Nephron progenitor cell (in vitro differentiated cells): ENCODE results near the gene RASIP1.
A peak's percentile ranks its signal among the peaks of the same experiment; 100 is the strongest.

Experiments used
- DNase-seq: peaks from one replicate; pipeline ENCODE4 v3.0.0; 2021
- H3K27ac Mint-ChIP-seq: 2 replicates; pipeline ENCODE4 v1.8.0; 2021; ENCODE audit warnings: mild to moderate bottlenecking, moderate library complexity, mixed read lengths
- H3K27me3 Mint-ChIP-seq: 2 replicates; pipeline ENCODE4 v1.8.0; 2021; ENCODE audit warnings: mild to moderate bottlenecking, low read depth, mixed read lengths; ENCODE audit not compliant: poor library complexity
- H3K36me3 Mint-ChIP-seq: 2 replicates; pipeline ENCODE4 v1.8.0; 2021; ENCODE audit warnings: low read depth, mixed read lengths
- H3K4me1 Mint-ChIP-seq: 2 replicates; pipeline ENCODE4 v1.8.0; 2021; ENCODE audit warnings: mixed read lengths
- H3K4me3 Mint-ChIP-seq: 2 replicates; pipeline ENCODE4 v1.8.0; 2021; ENCODE audit warnings: mild to moderate bottlenecking, moderate library complexity, mixed read lengths
- H3K9me3 Mint-ChIP-seq: 2 replicates; pipeline ENCODE4 v1.8.0; 2021; ENCODE audit warnings: mild to moderate bottlenecking, moderate library complexity, mixed read lengths
- CTCF ChIP-seq: fragments of 200-600 bp; sonication (generic); IDR thresholded peaks from 2 replicates; pipeline ENCODE4 v1.5.0; 2021; ENCODE audit warnings: antibody characterized with exemption

Gene RASIP1

DNA sequence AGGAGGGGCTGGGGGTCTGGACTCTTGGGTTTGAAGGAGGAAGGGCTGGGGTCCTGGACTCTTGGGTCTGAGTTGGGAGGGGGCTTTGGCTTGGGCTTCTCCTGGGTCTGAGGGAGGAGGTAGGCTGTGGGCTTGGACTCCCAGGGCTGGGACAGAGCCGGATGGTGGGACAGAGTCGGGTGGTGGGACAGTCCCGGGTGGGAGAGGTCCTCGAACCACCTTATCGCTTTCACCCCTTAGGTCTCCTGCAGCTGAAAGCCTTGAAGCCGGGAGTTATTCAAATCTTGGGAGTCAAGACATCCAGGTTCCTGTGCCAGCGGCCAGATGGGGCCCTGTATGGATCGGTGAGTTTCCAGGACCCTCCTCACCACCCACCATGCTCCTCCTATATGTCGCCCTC lies 16.3 kb upstream of the RASIP1 start:
- Mint-ChIP-seq H3K27me3 (peaks cover 41% of the 10 kb centered on the region), H3K9me3 (no peaks in the 10 kb centered on the region), H3K27ac (no peak overlapping the region), H3K36me3 (no peaks in the 10 kb centered on the region), H3K4me1 (peaks cover 26% of the 10 kb centered on the region), H3K4me3 (no peak overlapping the region)
- DNase-seq = no peak
- no peak for TF ChIP-seq CTCF

GRCh38 chr19:48756212-48756611 lies 15.8 kb upstream of the RASIP1 start:
- H3K9me3 Mint-ChIP-seq = no peaks in the 10 kb centered on the region
- H3K36me3 Mint-ChIP-seq = no peaks in the 10 kb centered on the region
- TF ChIP-seq CTCF = no peak
- no peak overlapping the region for H3K4me3 Mint-ChIP-seq
- no peak for DNase-seq
- peaks cover 28% of the 10 kb centered on the region for H3K4me1 Mint-ChIP-seq
- H3K27me3 Mint-ChIP-seq = peaks cover 41% of the 10 kb centered on the region
- no peak overlapping the region for H3K27ac Mint-ChIP-seq

GRCh38 chr19:48755787-48756186 lies 15.4 kb upstream of the RASIP1 start:
- Mint-ChIP-seq H3K36me3 (no peaks in the 10 kb centered on the region), H3K27ac (no peak overlapping the region), H3K9me3 (no peaks in the 10 kb centered on the region), H3K4me1 (peaks cover 31% of the 10 kb centered on the region), H3K4me3 (no peak overlapping the region), H3K27me3 (peaks cover 40% of the 10 kb centered on the region)
- no peak for TF ChIP-seq CTCF
- no peak for DNase-seq

DNA sequence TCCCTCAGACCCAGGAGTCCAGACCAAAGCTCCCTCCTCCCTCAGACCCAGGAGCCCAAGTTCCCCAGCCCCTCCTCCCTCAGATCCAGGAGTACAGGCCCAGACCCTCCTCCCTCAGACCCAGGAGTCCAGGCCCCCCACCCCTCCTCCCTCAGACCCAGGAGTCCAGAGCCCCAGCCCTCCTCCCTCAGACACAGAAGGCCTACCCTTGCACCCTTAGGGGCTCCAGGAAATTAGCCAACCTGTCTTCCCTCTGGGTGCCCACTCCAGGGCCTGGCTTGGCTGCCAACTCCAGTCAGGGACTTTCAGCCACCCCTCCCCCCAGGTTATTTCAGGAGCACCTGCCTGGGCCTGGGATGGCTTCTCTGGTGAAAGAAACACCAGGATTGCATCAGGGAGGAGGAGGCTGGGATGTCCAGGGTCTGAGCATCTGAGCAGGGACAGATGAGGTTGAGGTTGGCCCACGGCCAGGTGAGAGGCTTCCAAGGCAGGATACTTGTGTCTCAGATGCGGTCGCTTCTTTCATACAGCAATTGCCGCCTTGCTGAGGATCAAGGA lies 14.8 kb upstream of the RASIP1 start, which contains the start of gene FGF21:
Gene FGF21 (plus strand): TSS at position 441 of the 558 bp plus-strand sequence. CDS start 713 bp downstream, outside the sequence.
- Mint-ChIP-seq H3K27me3 (peaks cover 43% of the 10 kb centered on the region), H3K4me3 (peak within 1 kb of the TSS; percentile 85), H3K27ac (no peak within 1 kb of the TSS), H3K9me3 (no peaks in the 10 kb centered on the region), H3K4me1 (peaks cover 31% of the 10 kb centered on the region), H3K36me3 (no peaks in the 10 kb centered on the region)
- TF ChIP-seq CTCF = no peak
- DNase-seq = no peak

DNA sequence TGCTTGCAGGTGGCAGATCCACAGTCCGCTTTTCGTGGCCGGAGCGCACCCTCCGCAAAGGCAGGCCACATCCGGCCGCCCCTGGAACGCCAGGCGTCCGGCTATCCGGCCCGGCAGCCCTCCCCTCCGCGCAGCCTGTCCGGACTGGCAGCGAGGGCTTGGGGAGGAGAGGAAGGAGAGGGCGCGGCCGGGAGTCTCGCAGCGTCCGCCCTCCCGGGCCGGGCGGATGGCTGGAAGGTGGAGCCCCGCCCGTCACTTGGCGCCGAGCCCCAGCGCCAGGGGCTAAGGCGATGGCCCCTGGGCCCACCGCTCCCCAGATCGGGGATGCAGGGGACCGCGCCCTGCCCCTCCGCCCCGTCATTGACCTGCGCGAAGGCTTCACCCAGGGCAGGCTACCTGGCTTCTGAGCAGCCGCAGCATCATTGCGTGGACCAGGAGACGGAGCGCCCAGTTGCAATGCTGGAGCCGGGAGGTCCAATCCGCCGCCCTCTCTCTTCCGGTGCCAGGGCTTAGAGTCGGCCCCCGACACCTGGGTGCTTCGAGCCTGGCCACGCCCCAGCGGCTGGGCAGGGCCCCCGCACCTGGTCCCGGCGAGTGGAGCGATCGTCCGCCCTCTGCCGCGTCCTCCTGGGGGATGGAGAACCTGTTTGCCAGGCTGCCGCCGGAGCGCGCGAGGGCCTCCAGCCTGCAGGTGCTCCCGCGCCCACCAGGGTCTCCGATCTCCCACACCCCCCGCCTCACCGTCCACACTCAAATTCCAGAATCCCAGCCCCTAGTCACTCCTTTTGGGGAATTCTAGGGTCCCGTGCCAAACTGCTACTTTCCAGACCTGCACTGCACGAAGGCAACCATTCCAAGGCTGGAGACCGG lies 12.3 kb upstream of the RASIP1 start, which contains the start of gene FUT1:
Gene FUT1 (minus strand): TSS at position 146 of the 870 bp plus-strand sequence. CDS start 1,360 bp downstream, outside the sequence.
- Mint-ChIP-seq H3K27ac (no peak within 1 kb of the TSS), H3K9me3 (no peaks in the 10 kb centered on the region), H3K36me3 (no peaks in the 10 kb centered on the region), H3K27me3 (peaks cover 49% of the 10 kb centered on the region), H3K4me3 (peak within 1 kb of the TSS; percentile 88), H3K4me1 (peaks cover 37% of the 10 kb centered on the region)
- DNase-seq = peak; percentile 70
- TF ChIP-seq CTCF = peak; percentile 26
